ENCODE measurements around the gene CNTNAP5. TPM values are rescaled to one million over a fixed set of nuclear protein-coding genes. Genes with fewer than 3 reads are reported as not detected.
"Not testable (repeated sequence)": the region's sequence is repeated elsewhere in the genome, so short reads cannot be mapped to it uniquely, and the experiment has no call there.

CNTNAP5 gene
- total RNA-seq, 1 experiment from 2014 or later, result not detected

GRCh38 chr2:124347209-124347608 is 322.1 kb downstream of the CNTNAP5 start:
- intact Hi-C loops (cut with micrococcal nuclease; ENCODE audit: unreplicated experiment), result no loop called here
- H3K9me3 Mint-ChIP-seq (ENCODE audit: low read depth, unreplicated experiment), result peaks cover 12% of the 10 kb centered on the region
- no peaks in the 10 kb centered on the region for H3K36me3 Mint-ChIP-seq (ENCODE audit: insufficient read depth, unreplicated experiment)
- CTCF ChIA-PET, result no interaction called here
- no peak overlapping the region for H3K27ac Mint-ChIP-seq (ENCODE audit: unreplicated experiment)
- no peak overlapping the region for H3K4me3 Mint-ChIP-seq (ENCODE audit: low read depth, unreplicated experiment)
- TF ChIP-seq, protein P1, sequence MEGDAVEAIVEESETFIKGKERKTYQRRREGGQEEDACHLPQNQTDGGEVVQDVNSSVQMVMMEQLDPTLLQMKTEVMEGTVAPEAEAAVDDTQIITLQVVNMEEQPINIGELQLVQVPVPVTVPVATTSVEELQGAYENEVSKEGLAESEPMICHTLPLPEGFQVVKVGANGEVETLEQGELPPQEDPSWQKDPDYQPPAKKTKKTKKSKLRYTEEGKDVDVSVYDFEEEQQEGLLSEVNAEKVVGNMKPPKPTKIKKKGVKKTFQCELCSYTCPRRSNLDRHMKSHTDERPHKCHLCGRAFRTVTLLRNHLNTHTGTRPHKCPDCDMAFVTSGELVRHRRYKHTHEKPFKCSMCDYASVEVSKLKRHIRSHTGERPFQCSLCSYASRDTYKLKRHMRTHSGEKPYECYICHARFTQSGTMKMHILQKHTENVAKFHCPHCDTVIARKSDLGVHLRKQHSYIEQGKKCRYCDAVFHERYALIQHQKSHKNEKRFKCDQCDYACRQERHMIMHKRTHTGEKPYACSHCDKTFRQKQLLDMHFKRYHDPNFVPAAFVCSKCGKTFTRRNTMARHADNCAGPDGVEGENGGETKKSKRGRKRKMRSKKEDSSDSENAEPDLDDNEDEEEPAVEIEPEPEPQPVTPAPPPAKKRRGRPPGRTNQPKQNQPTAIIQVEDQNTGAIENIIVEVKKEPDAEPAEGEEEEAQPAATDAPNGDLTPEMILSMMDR (IDR thresholded peaks at IDR 0.05; ENCODE audit: unreplicated experiment), result no peak
- H3K27me3 Mint-ChIP-seq (ENCODE audit: unreplicated experiment), result no peaks in the 10 kb centered on the region
- no peak for DNase-seq
- no TSS peak for BruUV-seq (replicated peaks)
- no peaks in the 10 kb centered on the region for H3K4me1 Mint-ChIP-seq (ENCODE audit: low read depth, unreplicated experiment)

- Mint-ChIP-seq H3K4me1 (ENCODE audit: low read depth, unreplicated experiment) (no peaks in the 10 kb centered on the region), H3K27ac (ENCODE audit: unreplicated experiment) (no peak overlapping the region), H3K36me3 (ENCODE audit: insufficient read depth, unreplicated experiment) (no peaks in the 10 kb centered on the region), H3K27me3 (ENCODE audit: unreplicated experiment) (no peaks in the 10 kb centered on the region), H3K4me3 (ENCODE audit: low read depth, unreplicated experiment) (no peak overlapping the region), H3K9me3 (ENCODE audit: low read depth, unreplicated experiment) (peaks cover 13% of the 10 kb centered on the region)
- BruUV-seq (replicated peaks), result no TSS peak
- DNase-seq, result no peak
- intact Hi-C loops (cut with micrococcal nuclease; ENCODE audit: unreplicated experiment), result no loop called here
- CTCF ChIA-PET, result no interaction called here
- TF ChIP-seq, protein P1 (IDR thresholded peaks at IDR 0.05; ENCODE audit: unreplicated experiment), result no peak
Measured at GRCh38 chr2:124353656-124354055, 328.6 kb downstream of the CNTNAP5 start.

DNA sequence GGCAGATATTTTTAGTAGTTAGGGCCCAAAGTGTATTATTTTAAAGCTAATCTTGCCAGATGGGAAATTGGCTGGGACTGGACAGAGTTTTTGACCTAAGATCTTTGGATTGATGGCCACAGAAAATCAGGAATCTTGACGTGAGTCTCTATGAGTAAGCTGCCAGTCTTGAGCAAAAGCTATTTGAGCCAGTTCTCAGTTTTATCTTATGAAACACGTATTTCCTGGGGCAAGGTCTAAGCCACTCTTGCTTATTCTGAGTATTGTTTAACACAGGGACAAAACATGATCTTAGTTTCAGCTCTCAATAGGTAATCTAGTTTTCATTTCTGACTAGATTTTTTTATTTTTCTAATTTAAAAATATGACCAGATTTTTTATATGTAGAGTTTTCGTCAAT is 329.4 kb downstream of the CNTNAP5 start:
- CTCF ChIA-PET, result no interaction called here
- no peaks in the 10 kb centered on the region for H3K27me3 Mint-ChIP-seq (ENCODE audit: unreplicated experiment)
- DNase-seq, result no peak
- H3K36me3 Mint-ChIP-seq (ENCODE audit: insufficient read depth, unreplicated experiment), result no peaks in the 10 kb centered on the region
- H3K9me3 Mint-ChIP-seq (ENCODE audit: low read depth, unreplicated experiment), result peaks cover 11% of the 10 kb centered on the region
- TF ChIP-seq, protein P1 (IDR thresholded peaks at IDR 0.05; ENCODE audit: unreplicated experiment), result no peak
- no peak overlapping the region for H3K4me3 Mint-ChIP-seq (ENCODE audit: low read depth, unreplicated experiment)
- intact Hi-C loops (cut with micrococcal nuclease; ENCODE audit: unreplicated experiment), result no loop called here
- H3K4me1 Mint-ChIP-seq (ENCODE audit: low read depth, unreplicated experiment), result no peaks in the 10 kb centered on the region
- no peak overlapping the region for H3K27ac Mint-ChIP-seq (ENCODE audit: unreplicated experiment)
- no TSS peak for BruUV-seq (replicated peaks)

DNA sequence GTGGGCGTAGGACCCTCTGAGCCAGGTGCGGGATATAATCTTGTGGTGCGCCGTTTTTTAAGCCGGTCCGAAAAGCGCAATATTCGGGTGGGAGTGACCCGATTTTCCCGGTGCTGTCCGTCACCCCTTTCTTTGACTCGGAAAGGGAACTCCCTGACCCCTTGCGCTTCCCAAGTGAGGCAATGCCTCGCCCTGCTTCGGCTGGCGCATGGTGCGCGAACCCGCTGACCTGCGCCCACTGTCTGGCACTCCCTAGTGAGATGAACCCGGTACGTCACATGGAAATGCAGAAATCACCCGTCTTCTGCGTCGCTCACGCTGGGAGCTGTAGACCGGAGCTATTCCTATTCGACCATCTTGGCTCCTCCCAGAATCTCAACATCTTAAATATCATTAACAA is 336.9 kb downstream of the CNTNAP5 start:
- H3K4me1 Mint-ChIP-seq (ENCODE audit: low read depth, unreplicated experiment); H3K36me3 Mint-ChIP-seq (ENCODE audit: insufficient read depth, unreplicated experiment); BruUV-seq (replicated peaks); H3K27ac Mint-ChIP-seq (ENCODE audit: unreplicated experiment); CTCF ChIA-PET; H3K27me3 Mint-ChIP-seq (ENCODE audit: unreplicated experiment); DNase-seq; H3K4me3 Mint-ChIP-seq (ENCODE audit: low read depth, unreplicated experiment); intact Hi-C loops (cut with micrococcal nuclease; ENCODE audit: unreplicated experiment): not testable (repeated sequence)
- peaks cover 12% of the 10 kb centered on the region for H3K9me3 Mint-ChIP-seq (ENCODE audit: low read depth, unreplicated experiment)

DNA sequence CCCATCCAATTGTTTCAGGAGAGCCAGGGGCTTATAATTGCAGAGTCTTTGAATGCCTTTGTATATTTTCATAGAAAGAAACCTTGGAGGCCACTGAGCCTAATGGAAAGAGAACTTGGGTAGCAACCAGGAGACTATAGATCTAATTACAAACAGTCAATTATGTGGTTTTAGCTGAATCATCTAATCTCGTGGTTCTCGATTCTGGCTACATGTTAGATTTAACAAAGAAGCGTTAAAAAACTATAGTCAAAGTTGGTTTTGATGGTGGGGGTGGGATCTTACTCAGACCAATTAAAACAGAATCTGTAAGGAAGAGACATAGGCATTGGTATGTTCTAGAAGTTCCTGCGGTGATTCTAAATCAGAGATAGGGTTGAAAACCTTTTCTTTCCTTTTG is 344.1 kb downstream of the CNTNAP5 start:
- intact Hi-C loops (cut with micrococcal nuclease; ENCODE audit: unreplicated experiment), result no loop called here
- no peaks in the 10 kb centered on the region for H3K36me3 Mint-ChIP-seq (ENCODE audit: insufficient read depth, unreplicated experiment)
- H3K27me3 Mint-ChIP-seq (ENCODE audit: unreplicated experiment), result no peaks in the 10 kb centered on the region
- H3K9me3 Mint-ChIP-seq (ENCODE audit: low read depth, unreplicated experiment), result peaks cover 20% of the 10 kb centered on the region
- no peak overlapping the region for H3K4me3 Mint-ChIP-seq (ENCODE audit: low read depth, unreplicated experiment)
- H3K4me1 Mint-ChIP-seq (ENCODE audit: low read depth, unreplicated experiment), result no peaks in the 10 kb centered on the region
- no peak for DNase-seq
- TF ChIP-seq, protein P1 (IDR thresholded peaks at IDR 0.05; ENCODE audit: unreplicated experiment), result no peak
- CTCF ChIA-PET, result interaction anchor here (0.7 kb wide), 1 partner anchor 1200 kb away, joined by 3 read pairs; no protein-coding TSS in a partner anchor
- H3K27ac Mint-ChIP-seq (ENCODE audit: unreplicated experiment), result no peak overlapping the region
- BruUV-seq (replicated peaks), result no TSS peak
